HCT116 (cell line): ENCODE data around the gene FCN3. TPM values are rescaled to one million over a fixed set of nuclear protein-coding genes. Genes with fewer than 3 reads are reported as not detected.

Experiments used
- ATAC-seq: fragments of 200-7000 bp; cut with Tn5 transposase; 2 replicates; pipeline ENCODE4 v1.9.1; 2020; ENCODE audit warnings: mild to moderate bottlenecking, moderate library complexity
- BruUV-seq: library from RNA; stranded (reverse); fragments of 400-500 nt; replicated peaks from 2 replicates; lab custom pipeline; 2021; lab: Mats Ljungman, UMichigan
- CTCF ChIA-PET: fragments of 300-600 bp; sonication (Branson Sonifier 250); formaldehyde crosslinking; loops from one replicate; lab custom pipeline; 2021; ENCODE audit warnings: antibody characterized with exemption; lab: Charles Lee
- POLR2A ChIA-PET: fragments of 300-600, 350-600 bp; sonication (Branson Sonifier 250); formaldehyde crosslinking; loops from one replicate; lab custom pipeline; 2021; ENCODE audit warnings: antibody characterized with exemption; lab: Charles Lee
- RAD21 ChIA-PET, 2 experiments: fragments of 300-600 bp; sonication (Branson Sonifier 250); formaldehyde crosslinking; loops; one replicate each; lab custom pipeline; 2023; ENCODE audit warnings: low total read pairs in 2 of 2; ENCODE audit not compliant: uncharacterized antibody in 2 of 2, unreplicated experiment in 2 of 2, low non-redundant PET in 1 of 2; lab: Charles Lee
- DNase-seq: peaks from one replicate; pipeline ENCODE4 v3.0.0-alpha.2; 2010; ENCODE audit warnings: low read depth, low spot score
- H2AFZ ChIP-seq: fragments of 200-600 bp; shearing (Covaris generic), sonication (generic); 2 replicates; pipeline ENCODE4 v1.6.1; 2017; ENCODE audit warnings: low read depth, mixed run types, mixed read lengths, antibody characterized with exemption, low read length; ENCODE audit not compliant: poor library complexity, severe bottlenecking
- H3K27ac ChIP-seq: 2 replicates; pipeline ENCODE4 v1.5.1; 2012; ENCODE audit warnings: low read depth, low read length
- H3K27me3 ChIP-seq: fragments of 200-600 bp; sonication (generic); 2 replicates; pipeline ENCODE4 v1.6.1; 2016; ENCODE audit warnings: mixed run types, low read length, mixed read lengths; ENCODE audit not compliant: insufficient read depth
- H3K36me3 ChIP-seq, 2 experiments: fragments of 200-500 bp in 1 of 2; fragments of 200-600 bp in 1 of 2; sonication (Bioruptor generic) in 1 of 2; sonication (generic) in 1 of 2; 2 replicates each; pipeline versions ENCODE4 v1.5.1 to v1.6.1; 2014 to 2016; ENCODE audit warnings: low read length in 2 of 2, inconsistent platforms in 1 of 2, mixed read lengths in 1 of 2, mixed run types in 1 of 2; ENCODE audit not compliant: insufficient read depth in 2 of 2, control insufficient read depth in 1 of 2
- H3K4me1 ChIP-seq, 2 experiments: fragments of 200-600 bp in 1 of 2; sonication (generic) in 1 of 2; 2 replicates each; pipeline versions ENCODE4 v1.5.1 to v1.6.1; 2012 to 2017; ENCODE audit warnings: low read length in 2 of 2, inconsistent platforms in 1 of 2, mild to moderate bottlenecking in 1 of 2, mixed read lengths in 1 of 2, mixed run types in 1 of 2, moderate library complexity in 1 of 2; ENCODE audit not compliant: insufficient read depth in 2 of 2, control insufficient read depth in 1 of 2
- H3K4me2 ChIP-seq: fragments of 200-600 bp; sonication (generic); 2 replicates; pipeline ENCODE4 v1.6.1; 2017; ENCODE audit warnings: mixed run types, low read length, mixed read lengths
- H3K4me3 ChIP-seq, 2 experiments: fragments of 200-600 bp in 1 of 2; sonication (generic) in 1 of 2; replicated peaks in 1 of 2; 2 replicates each; pipeline ENCODE4 v1.5.1; 2011 to 2016; ENCODE audit warnings: low read length in 2 of 2, control low read depth in 1 of 2, low read depth in 1 of 2, mild to moderate bottlenecking in 1 of 2, mixed read lengths in 1 of 2, mixed run types in 1 of 2
- H3K79me2 ChIP-seq: fragments of 200-600 bp; sonication (generic); 2 replicates; pipeline ENCODE4 v1.6.1; 2017; ENCODE audit warnings: mild to moderate bottlenecking, mixed run types, low read length, moderate library complexity, mixed read lengths; ENCODE audit not compliant: insufficient read depth
- H3K9ac ChIP-seq: fragments of 200-600 bp; sonication (generic); 2 replicates; pipeline ENCODE4 v1.6.1; 2016; ENCODE audit warnings: low read length, mixed read lengths
- H3K9me2 ChIP-seq: fragments of 200-600 bp; sonication (generic), shearing (Covaris generic); 2 replicates; pipeline ENCODE4 v1.6.1; 2017; ENCODE audit warnings: mixed run types, mild to moderate bottlenecking, moderate library complexity; ENCODE audit not compliant: insufficient read depth
- H3K9me3 ChIP-seq, 2 experiments: fragments of 200-500 bp in 1 of 2; fragments of 200-600 bp in 1 of 2; sonication (Bioruptor generic) in 1 of 2; sonication (generic) in 1 of 2; 2 replicates each; pipeline ENCODE4 v1.6.1; 2014 to 2017; ENCODE audit warnings: low read length in 2 of 2, mixed read lengths in 2 of 2, inconsistent platforms in 1 of 2, low read depth in 1 of 2, mild to moderate bottlenecking in 1 of 2, mixed run types in 1 of 2, moderate library complexity in 1 of 2; ENCODE audit not compliant: control insufficient read depth in 1 of 2, insufficient read depth in 1 of 2
- H4K20me1 ChIP-seq: fragments of 200-600 bp; sonication (generic), shearing (Covaris generic); 2 replicates; pipeline ENCODE4 v1.6.1; 2017; ENCODE audit warnings: mixed run types, mild to moderate bottlenecking, moderate library complexity; ENCODE audit not compliant: insufficient read depth
- EZH2phosphoT487 ChIP-seq: fragments of 200-600 bp; IDR thresholded peaks from 2 replicates; pipeline ENCODE4 v1.6.1; 2018; ENCODE audit warnings: antibody characterized with exemption, borderline replicate concordance
- POLR2A ChIP-seq: IDR thresholded peaks from 2 replicates; pipeline ENCODE4 v1.7.0; 2011; ENCODE audit warnings: borderline replicate concordance; ENCODE audit not compliant: insufficient read depth, insufficient read length; ENCODE audit errors: extremely low read depth
- POLR2AphosphoS5 ChIP-seq: IDR thresholded peaks from 2 replicates; pipeline ENCODE4 v1.6.1; 2011; ENCODE audit warnings: mild to moderate bottlenecking, low read depth, low read length, moderate library complexity
- YY1 ChIP-seq: IDR thresholded peaks from 2 replicates; pipeline ENCODE4 v1.6.1; 2011; ENCODE audit warnings: low read length, low read depth, moderate library complexity, mild to moderate bottlenecking; ENCODE audit not compliant: insufficient replicate concordance; ENCODE audit errors: extremely low read depth
- ZFX ChIP-seq: fragments of 450-650 bp; IDR thresholded peaks from 2 replicates; pipeline ENCODE4 v1.6.1; 2017
- intact Hi-C: fragments of 100-400 bp; cut with micrococcal nuclease; formaldehyde crosslinking; loops from 2 replicates; pipeline ENCODE4 v1.10.0; 2022
- total RNA-seq: library from RNA; stranded (reverse); gene quantifications from one replicate; pipeline ENCODE4 v1.2.1, GENCODE V29; 2021; ENCODE audit not compliant: unreplicated experiment
- TF ChIP-seq, protein P1 (sequence below): IDR thresholded peaks from 2 replicates; pipeline ENCODE4 v1.6.1; 2012

FCN3 gene
- total RNA-seq, 1 experiment from 2014 or later = 1.2 TPM

DNA sequence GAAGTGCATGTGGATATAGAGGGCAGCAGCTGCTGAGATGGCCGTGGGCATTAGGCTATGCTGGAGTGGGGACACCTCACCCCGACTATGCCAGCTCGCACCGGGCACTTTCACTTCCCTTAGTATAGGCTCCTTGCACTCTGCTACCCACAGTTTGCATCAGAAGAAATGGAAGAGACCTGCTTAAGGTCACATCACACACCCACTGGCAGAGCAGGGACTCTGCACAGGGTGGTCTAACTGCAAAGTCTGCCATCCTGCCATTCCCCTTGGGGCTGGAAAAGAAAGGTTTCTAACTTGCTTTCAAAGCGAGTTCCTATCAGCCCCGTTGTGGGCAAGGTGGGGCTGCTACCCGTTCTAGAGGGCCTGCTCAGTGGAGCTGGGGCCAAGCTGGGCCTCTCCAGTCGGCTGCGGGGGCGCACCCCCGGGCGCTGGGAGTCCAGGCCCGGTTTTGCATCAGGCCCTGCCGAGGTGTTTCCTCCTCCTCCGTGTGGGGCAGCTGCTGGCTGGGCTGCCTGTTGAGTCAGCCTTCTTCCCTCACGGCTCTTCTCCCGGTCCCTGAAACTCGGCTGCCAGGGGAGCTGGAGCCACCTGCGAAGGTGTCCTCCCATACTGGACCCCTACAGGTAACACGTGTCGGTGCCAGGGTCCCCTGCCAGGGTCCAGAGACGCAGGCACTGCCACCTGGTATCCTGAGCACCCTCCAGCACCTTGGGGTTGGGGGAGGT, 32.9 kb downstream of the FCN3 start, which contains the start of gene SYTL1:
TSS of gene SYTL1 (plus strand) at position 498 of the 728 bp plus-strand sequence. CDS start 3,313 bp downstream, outside the sequence.
- Histone ChIP-seq H3K9me2 (no peaks in the 10 kb centered on the region), H2AFZ (no peak within 1 kb of the TSS), H3K36me3 (0 out of 4 replicates have a peak, but pooled peaks cover 0 to under 1% of the 10 kb centered on the region in 2 experiments), H3K4me2 (peak within 1 kb of the TSS; percentile 95), H3K27me3 (no peaks in the 10 kb centered on the region), H3K79me2 (peaks cover 21% of the 10 kb centered on the region; the same call in 1 of the 2 replicates), H3K4me1 (peaks cover 24 to 61% of the 10 kb centered on the region in 2 experiments), H4K20me1 (no peaks in the 10 kb centered on the region), H3K4me3 (peak within 1 kb of the TSS; percentile 80 to 91), H3K9me3 (no peaks in the 10 kb centered on the region), H3K27ac (peak within 1 kb of the TSS; percentile 95), H3K9ac (peak within 1 kb of the TSS; percentile 75)
- CTCF ChIA-PET = interaction anchor here (0.7 to 2.2 kb wide), 5 partner anchors 9 to 50 kb away, joined by 3 to 13 read pairs (median 5); partner anchors contain the start of gene MAP3K6
- ATAC-seq = peak; percentile 70
- DNase-seq = peak; percentile 63
- intact Hi-C loops = loop anchor here (1.0 kb wide), 1 partner anchor 8 kb away; no protein-coding TSS in a partner anchor
- RAD21 ChIA-PET = interaction anchor here in 1 of 2 experiments (1.9 kb wide), 1 partner anchor 16 kb away, joined by 5 read pairs; no protein-coding TSS in a partner anchor
- no TSS peak for BruUV-seq
- peak; percentile 81 for TF ChIP-seq POLR2AphosphoS5
- peak; percentile 8 for TF ChIP-seq YY1
- peak; percentile 29 for TF ChIP-seq POLR2A
- TF ChIP-seq EZH2phosphoT487 = no peak
- TF ChIP-seq ZFX = peak; percentile 63; the same call in 1 of the 2 replicates
- POLR2A ChIA-PET = interaction anchor here (0.6 to 2.8 kb wide), 7 partner anchors 7 to 227 kb away, joined by 3 to 10 read pairs (median 5); no protein-coding TSS in a partner anchor

DNA sequence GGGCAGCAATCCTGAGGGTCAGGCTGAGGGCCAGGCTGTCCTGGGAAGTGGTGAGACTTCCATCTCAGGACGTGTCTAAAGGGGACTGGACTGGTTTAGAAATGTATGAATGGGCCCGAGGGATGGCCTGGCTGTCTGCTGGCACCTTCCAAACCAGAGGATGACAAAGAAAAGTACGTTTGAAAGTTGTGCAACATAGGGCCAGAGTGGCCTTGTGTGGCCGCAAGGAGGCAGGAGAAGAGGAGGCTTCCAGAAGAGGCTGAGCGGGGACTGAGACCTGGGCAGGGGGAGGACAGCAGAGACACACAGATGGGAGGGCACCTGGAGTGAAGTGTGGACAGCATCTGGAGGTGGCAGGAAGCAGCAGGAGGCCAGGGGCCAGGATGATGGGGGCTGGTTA, 35.4 kb downstream of the FCN3 start:
- no peaks in the 10 kb centered on the region for H3K9me2 ChIP-seq
- RAD21 ChIA-PET = no interaction called here
- no peak overlapping the region for H2AFZ ChIP-seq
- intact Hi-C loops = no loop called here
- H3K79me2 ChIP-seq = peaks cover 18% of the 10 kb centered on the region; the same call in 1 of the 2 replicates
- H3K9ac ChIP-seq = no peak overlapping the region
- POLR2A ChIA-PET = no interaction called here
- CTCF ChIA-PET = no interaction called here
- no peaks in the 10 kb centered on the region for H4K20me1 ChIP-seq
- no peaks in the 10 kb centered on the region for H3K27me3 ChIP-seq
- peaks cover 22 to 49% of the 10 kb centered on the region in 2 experiments for H3K4me1 ChIP-seq
- no peak overlapping the region for H3K4me3 ChIP-seq
- H3K4me2 ChIP-seq = no peak overlapping the region
- BruUV-seq = no TSS peak
- H3K27ac ChIP-seq = no peak overlapping the region
- H3K9me3 ChIP-seq = no peaks in the 10 kb centered on the region
- TF ChIP-seq, protein P1, sequence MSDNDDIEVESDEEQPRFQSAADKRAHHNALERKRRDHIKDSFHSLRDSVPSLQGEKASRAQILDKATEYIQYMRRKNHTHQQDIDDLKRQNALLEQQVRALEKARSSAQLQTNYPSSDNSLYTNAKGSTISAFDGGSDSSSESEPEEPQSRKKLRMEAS = no peak
- ATAC-seq (no peak), DNase-seq (no peak)
- H3K36me3 ChIP-seq = peaks cover 8 to 9% of the 10 kb centered on the region in 2 experiments; a peak in 2 of 4 replicates
